ENCODE data around the gene MED13. TPM values are rescaled to one million over a fixed set of nuclear protein-coding genes. Genes with fewer than 3 reads are reported as not detected.

The MED13 gene
- 10 to 100 TPM; 24.5 to 38.4 TPM for total RNA-seq
- long read RNA-seq, partial matches to known transcripts = 2 of 3 reads
- long read RNA-seq, other reads (novel, unspliced or antisense) = 1 of 3 reads

DNA sequence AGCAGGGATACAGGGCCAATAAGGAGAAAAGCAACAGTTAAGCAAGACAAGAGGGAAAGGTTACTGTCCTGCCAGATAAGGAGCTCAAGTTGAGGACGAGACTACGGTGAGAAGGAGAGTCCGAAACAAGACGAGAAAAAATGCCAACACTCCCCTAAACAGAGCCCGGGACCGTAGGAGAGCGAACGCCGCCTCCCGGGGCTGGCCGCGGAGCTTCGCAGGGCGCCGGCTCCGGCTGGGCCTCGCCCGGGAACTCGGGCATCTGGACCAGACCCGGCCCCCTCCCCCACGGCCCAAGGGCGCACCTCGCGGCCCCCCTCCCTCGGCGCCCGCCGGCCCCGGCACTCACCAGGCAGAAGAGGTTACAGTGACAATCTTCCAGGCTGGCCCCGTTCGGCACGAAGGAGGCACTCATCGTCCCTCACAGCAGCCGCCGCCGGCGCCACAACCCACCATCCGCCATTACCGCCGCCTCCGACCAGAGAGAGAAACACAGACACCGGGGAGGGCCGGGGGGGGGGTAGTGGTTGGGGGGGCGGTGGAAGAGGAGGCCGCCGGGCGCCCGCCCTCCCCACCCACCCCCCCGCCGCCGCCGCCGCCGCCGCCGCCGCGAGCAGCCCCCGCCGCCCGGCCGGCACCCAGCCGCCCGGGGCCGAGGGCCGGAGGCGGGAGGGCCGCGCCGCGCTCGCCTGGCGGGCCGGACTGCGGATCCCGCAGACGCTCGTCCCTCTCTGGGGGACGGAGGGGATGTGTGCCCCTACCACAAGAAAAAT, at the start of gene MED13:
Gene MED13, minus strand, starts transcription at position 488 of the 773 bp plus-strand sequence. Its CDS starts 73 bp downstream, at position 415.
- ATAC-seq (peak; percentile 42 to 72), DNase-seq (peak; percentile 76)
- intact Hi-C loops (cut with DNase I) = loop anchor here in 1 of 2 donors (5.0 kb wide), 1 partner anchor 648 kb away; no protein-coding TSS in a partner anchor

DNA sequence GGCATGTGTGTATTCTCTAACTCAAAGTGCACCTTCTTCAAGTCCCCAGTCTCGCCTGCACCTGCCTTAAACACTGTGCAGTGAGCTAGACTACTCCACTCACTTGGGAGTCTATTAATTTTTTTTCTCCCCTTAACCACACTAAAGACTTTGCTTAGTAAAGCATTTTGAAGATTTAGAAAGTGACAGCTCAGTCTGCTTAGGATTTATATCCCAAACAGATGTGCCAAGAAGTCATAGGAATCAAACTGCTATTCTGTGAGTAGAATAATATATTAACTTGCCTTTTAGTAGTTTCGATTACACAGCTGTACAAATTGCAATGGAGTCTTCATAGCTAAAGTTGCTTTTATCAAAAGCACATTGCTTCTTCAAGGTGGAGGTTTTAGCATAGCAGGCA, 47.2 kb upstream of the MED13 start:
- ATAC-seq (no peak), DNase-seq (no peak)
- intact Hi-C loops (cut with DNase I) = no loop called here

GRCh38 chr17:62111562-62112171, 46.6 kb upstream of the MED13 start:
- no peak for ATAC-seq
- no peak for DNase-seq
- intact Hi-C loops (cut with DNase I) = no loop called here

GRCh38 chr17:62110923-62111484, 45.9 kb upstream of the MED13 start:
- intact Hi-C loops (cut with DNase I) = no loop called here
- ATAC-seq (no peak), DNase-seq (no peak)

GRCh38 chr17:62109924-62110323, 44.8 kb upstream of the MED13 start:
- intact Hi-C loops (cut with DNase I) = no loop called here
- DNase-seq (no peak), ATAC-seq (no peak)

DNA sequence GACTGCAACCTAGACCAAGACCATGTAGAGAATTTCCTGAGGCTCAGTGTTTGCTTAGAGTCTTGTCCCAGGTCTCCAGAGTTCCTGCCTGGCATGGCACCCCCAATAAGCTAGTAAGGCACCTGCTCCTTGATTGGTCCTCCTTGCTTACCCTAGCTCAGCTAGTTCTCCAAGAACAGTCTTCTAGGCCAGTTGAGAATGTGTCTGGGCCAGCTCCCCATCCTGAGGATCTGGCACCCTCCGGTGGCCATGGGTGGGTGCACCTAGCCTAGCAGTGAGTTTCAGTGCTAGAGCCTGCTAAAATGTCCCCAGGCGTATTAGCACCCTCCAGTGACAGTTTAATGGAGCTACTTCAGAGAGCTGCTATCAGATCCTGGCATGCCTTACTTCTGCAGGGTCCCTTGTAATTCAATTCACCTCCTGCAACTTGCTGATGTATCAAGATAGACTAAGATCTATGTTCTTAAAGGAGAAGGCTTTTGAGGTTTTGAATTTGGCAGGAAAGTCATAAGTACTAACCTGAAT, 44.4 kb upstream of the MED13 start:
- intact Hi-C loops (cut with DNase I) = no loop called here
- DNase-seq = no peak
- ATAC-seq = peak; percentile 17 to 55

GRCh38 chr17:62105861-62106260, 40.8 kb upstream of the MED13 start:
- no peak for ATAC-seq
- intact Hi-C loops (cut with DNase I) = no loop called here
- no peak for DNase-seq

DNA sequence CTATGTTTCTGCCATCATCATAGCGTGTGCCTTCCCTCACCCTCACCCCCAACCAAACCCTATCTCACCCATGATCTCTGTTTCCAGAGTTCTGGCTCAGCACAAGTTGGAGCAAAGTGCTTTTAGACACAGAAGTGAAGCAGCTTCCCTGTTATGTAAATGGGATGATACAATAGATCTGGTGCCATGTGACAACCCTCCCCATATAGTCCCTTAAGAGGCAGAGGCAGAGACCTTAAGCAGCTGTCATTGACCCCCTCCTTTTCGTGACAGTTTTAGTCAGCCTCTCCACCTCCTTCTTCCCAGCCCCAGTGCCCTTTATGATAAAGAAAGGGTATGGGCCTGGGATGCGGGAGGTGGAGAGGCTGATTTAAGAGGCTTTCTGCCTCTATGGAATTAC, 40.3 kb upstream of the MED13 start:
- DNase-seq (no peak), ATAC-seq (no peak)
- intact Hi-C loops (cut with DNase I) = no loop called here

- no peak for ATAC-seq
- no peak for DNase-seq
- intact Hi-C loops (cut with DNase I) = no loop called here
Observed at GRCh38 chr17:62101515-62101914, 36.4 kb upstream of the MED13 start.

DNA sequence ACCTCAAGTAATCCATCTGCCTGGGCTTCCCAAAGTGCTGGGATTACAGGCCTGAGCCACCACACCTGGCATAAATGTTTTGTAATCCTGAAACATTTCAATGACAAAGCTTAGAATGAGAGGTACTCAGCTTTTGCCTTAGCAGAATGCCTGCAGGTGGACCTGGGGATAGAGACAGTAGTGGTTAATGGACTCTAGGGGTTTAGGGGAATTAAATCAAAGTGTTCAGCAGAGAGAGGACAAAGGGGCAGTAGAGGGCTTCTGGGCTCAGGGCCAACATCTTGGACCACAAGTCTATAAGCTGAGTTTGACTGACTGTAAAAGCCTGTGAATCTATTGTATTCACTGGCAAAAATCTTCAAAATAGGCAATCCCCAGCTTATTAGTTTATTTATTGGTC, 36.0 kb upstream of the MED13 start:
- ATAC-seq (no peak), DNase-seq (no peak)
- intact Hi-C loops (cut with DNase I) = no loop called here

DNA sequence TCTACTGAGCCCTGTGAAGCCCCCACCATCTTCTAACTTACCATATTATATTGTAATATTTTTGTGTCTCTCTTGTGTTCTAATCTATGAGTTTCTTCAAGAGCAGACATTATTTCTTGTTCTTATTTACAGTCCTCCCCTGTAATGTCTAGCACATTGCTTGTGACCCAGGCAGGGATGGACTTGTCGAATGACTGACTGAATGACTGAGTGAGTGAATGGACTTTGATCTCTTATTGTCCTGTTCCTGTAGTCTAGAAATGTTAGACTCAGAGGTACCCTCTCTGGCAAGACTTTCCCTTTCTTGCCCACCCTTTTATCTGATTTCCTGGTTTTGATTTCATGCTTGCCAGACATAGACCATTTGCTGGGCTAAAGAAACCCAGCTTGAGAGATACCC, 35.0 kb upstream of the MED13 start:
- intact Hi-C loops (cut with DNase I) = no loop called here
- ATAC-seq = no peak
- no peak for DNase-seq

- intact Hi-C loops (cut with DNase I) = no loop called here
- ATAC-seq (no peak), DNase-seq (no peak)
Observed at GRCh38 chr17:62099532-62099931, 34.5 kb upstream of the MED13 start.

- intact Hi-C loops (cut with DNase I) = no loop called here
- ATAC-seq = no peak
Observed at GRCh38 chr17:62098623-62099231, 33.6 kb upstream of the MED13 start.

GRCh38 chr17:62096401-62096670, 31.3 kb upstream of the MED13 start:
- no peak for DNase-seq
- intact Hi-C loops (cut with DNase I) = no loop called here
- no peak for ATAC-seq

More at GRCh38 chr17:62098623-62099231, 33.6 kb upstream of the MED13 start:
- DNase-seq = no peak

DNA sequence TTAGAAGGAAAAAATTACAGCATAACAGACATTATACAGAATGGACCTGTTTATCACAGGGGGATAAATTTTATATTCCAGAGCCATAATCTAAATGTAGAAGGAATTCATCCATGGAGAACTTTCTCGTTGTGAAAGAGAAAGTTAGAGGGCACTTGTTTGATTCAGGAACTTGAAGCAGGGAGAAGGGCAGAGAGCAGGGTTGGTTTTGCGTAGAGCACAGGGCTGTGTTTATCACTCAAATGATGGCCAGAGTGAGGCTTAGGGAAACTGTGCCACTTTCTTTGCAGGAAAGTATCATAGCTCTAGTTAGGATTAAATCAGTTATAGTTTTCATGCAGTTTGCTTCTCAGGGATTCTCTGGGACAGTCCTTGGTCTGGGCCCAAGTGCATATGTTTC, 29.1 kb upstream of the MED13 start:
- ATAC-seq (no peak), DNase-seq (no peak)
- intact Hi-C loops (cut with DNase I) = no loop called here

GRCh38 chr17:62093188-62094155, 28.4 kb upstream of the MED13 start:
- intact Hi-C loops (cut with DNase I) = no loop called here
- no peak for DNase-seq
- ATAC-seq = peak in 1 of 2 donors; percentile 77

GRCh38 chr17:62092784-62093183, 27.7 kb upstream of the MED13 start:
- ATAC-seq (no peak), DNase-seq (no peak)
- intact Hi-C loops (cut with DNase I) = no loop called here

GRCh38 chr17:62091804-62092203, 26.7 kb upstream of the MED13 start:
- intact Hi-C loops (cut with DNase I) = no loop called here
- ATAC-seq (no peak), DNase-seq (no peak)

GRCh38 chr17:62090868-62091267, 25.8 kb upstream of the MED13 start:
- DNase-seq = no peak
- intact Hi-C loops (cut with DNase I) = no loop called here

More at GRCh38 chr17:62090868-62091267, 25.8 kb upstream of the MED13 start:
- ATAC-seq = no peak

Data from left cardiac atrium (tissue), 4 donors.